ENCODE results near the gene STXBP1. TPM values are rescaled to one million over a fixed set of nuclear protein-coding genes. Genes with fewer than 3 reads are reported as not detected.

The STXBP1 gene
- total and polyA plus RNA-seq, 7 donors = 3.7 to 97.2 (median 32.3) TPM

- Histone ChIP-seq H3K36me3 (no peaks in the 10 kb centered on the region), H3K9me3 (no peaks in the 10 kb centered on the region), H3K27ac (no peak overlapping the region), H3K4me1 (peaks cover 0 to 19% (median 17%) of the 10 kb centered on the region in 4 donors), H3K27me3 (no peaks in the 10 kb centered on the region), H3K4me3 (no peak overlapping the region)
- TF ChIP-seq POLR2AphosphoS5 (IDR thresholded peaks at IDR 0.05) = no peak
- TF ChIP-seq POLR2A (IDR thresholded peaks at IDR 0.05) = no peak
- TF ChIP-seq CTCF (IDR thresholded peaks at IDR 0.05) = no peak
- TF ChIP-seq EP300 (IDR thresholded peaks at IDR 0.05) = no peak
- DNase-seq = no peak
- intact Hi-C loops (cut with DNase I) = no loop called here
- 59 to 83% methylated on average over 9 of the region's 9 CpGs for WGBS, 2 donors
Measured at GRCh38 chr9:127711226-127711701, 99.2 kb downstream of the STXBP1 start.

- Histone ChIP-seq H3K27ac (no peak overlapping the region), H3K36me3 (no peaks in the 10 kb centered on the region), H3K4me3 (no peak overlapping the region), H3K27me3 (no peaks in the 10 kb centered on the region), H3K9me3 (no peaks in the 10 kb centered on the region), H3K4me1 (peaks cover 0 to 23% (median 20%) of the 10 kb centered on the region in 4 donors)
- TF ChIP-seq CTCF (IDR thresholded peaks at IDR 0.05) = no peak
- no peak for TF ChIP-seq POLR2A (IDR thresholded peaks at IDR 0.05)
- no peak for TF ChIP-seq EP300 (IDR thresholded peaks at IDR 0.05)
- no peak for TF ChIP-seq POLR2AphosphoS5 (IDR thresholded peaks at IDR 0.05)
- DNase-seq = no peak
- WGBS, 2 donors = 85 to 90% methylated on average over 11 of the region's 11 CpGs
- intact Hi-C loops (cut with DNase I) = no loop called here
Measured at GRCh38 chr9:127711831-127712274, 99.8 kb downstream of the STXBP1 start.

- Histone ChIP-seq H3K4me3 (no peak overlapping the region), H3K27ac (no peak overlapping the region), H3K36me3 (no peaks in the 10 kb centered on the region), H3K4me1 (peaks cover 0 to 23% (median 20%) of the 10 kb centered on the region in 4 donors), H3K9me3 (no peaks in the 10 kb centered on the region), H3K27me3 (no peaks in the 10 kb centered on the region)
- 92 to 93% methylated on average over 11 of the region's 11 CpGs for WGBS, 2 donors
- no peak for TF ChIP-seq EP300 (IDR thresholded peaks at IDR 0.05)
- no peak for DNase-seq
- intact Hi-C loops (cut with DNase I) = no loop called here
Measured at GRCh38 chr9:127712371-127712770, 100.3 kb downstream of the STXBP1 start.

GRCh38 chr9:127712867-127713266 is 100.8 kb downstream of the STXBP1 start:
- intact Hi-C loops (cut with DNase I) = no loop called here
- H3K27ac ChIP-seq = no peak overlapping the region
- no peak for TF ChIP-seq POLR2AphosphoS5 (IDR thresholded peaks at IDR 0.05)

GRCh38 chr9:127714020-127714750 is 102.1 kb downstream of the STXBP1 start:
- Histone ChIP-seq H3K4me3 (peak overlapping the region in 3 of 4 donors; percentile 68 to 77 (median 75)), H3K9me3 (no peaks in the 10 kb centered on the region), H3K27ac (no peak overlapping the region), H3K4me1 (peaks cover 0 to 23% (median 20%) of the 10 kb centered on the region in 4 donors), H3K36me3 (no peaks in the 10 kb centered on the region), H3K27me3 (no peaks in the 10 kb centered on the region)
- intact Hi-C loops (cut with DNase I) = no loop called here
- 77 to 82% methylated on average over 19 of the region's 19 CpGs for WGBS, 2 donors
- TF ChIP-seq POLR2AphosphoS5 (IDR thresholded peaks at IDR 0.05) (no peak), CTCF (IDR thresholded peaks at IDR 0.05) (no peak)
- no peak for DNase-seq

More at GRCh38 chr9:127712867-127713266, 100.8 kb downstream of the STXBP1 start:
- no peak for DNase-seq
- WGBS, 2 donors = 93 to 96% methylated on average over 10 of the region's 10 CpGs
- no peak overlapping the region for H3K4me3 ChIP-seq
- H3K9me3 ChIP-seq = no peaks in the 10 kb centered on the region
- H3K27me3 ChIP-seq = no peaks in the 10 kb centered on the region
- no peaks in the 10 kb centered on the region for H3K36me3 ChIP-seq
- H3K4me1 ChIP-seq = peaks cover 0 to 23% (median 20%) of the 10 kb centered on the region in 4 donors
